GM19351 (cell line): ENCODE results near the gene SEMA6B.

Experiments used
- ATAC-seq: cut with Tn5 transposase; IDR thresholded peaks from one replicate; pipeline ENCODE4 v1.9.1; 2021; ENCODE audit warnings: mild to moderate bottlenecking, moderate library complexity; ENCODE audit not compliant: unreplicated experiment

SEMA6B gene

GRCh38 chr19:4588291-4588761, 28.8 kb upstream of the SEMA6B start:
- ATAC-seq, result no peak

GRCh38 chr19:4587527-4587926, 28.0 kb upstream of the SEMA6B start:
- no peak for ATAC-seq

DNA sequence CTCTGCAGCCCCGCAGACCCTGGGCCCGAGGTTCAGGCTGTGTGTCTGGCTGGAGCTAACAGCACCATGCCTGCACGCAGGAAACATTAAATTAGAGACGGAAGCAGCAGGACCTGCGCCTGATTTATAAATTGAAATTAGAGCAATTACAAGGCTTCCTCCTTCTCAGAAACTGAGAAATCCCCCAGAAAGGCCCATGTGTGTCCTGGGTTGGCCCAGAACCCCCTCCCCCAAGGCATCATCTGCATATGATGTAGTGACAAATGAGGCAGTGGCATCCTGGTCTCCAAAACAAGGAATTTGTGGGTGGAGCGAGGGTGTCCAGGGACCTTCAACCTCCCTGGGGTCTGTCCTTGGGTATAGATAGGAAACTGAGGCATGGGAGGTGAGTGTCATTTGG, 27.2 kb upstream of the SEMA6B start:
- no peak for ATAC-seq

DNA sequence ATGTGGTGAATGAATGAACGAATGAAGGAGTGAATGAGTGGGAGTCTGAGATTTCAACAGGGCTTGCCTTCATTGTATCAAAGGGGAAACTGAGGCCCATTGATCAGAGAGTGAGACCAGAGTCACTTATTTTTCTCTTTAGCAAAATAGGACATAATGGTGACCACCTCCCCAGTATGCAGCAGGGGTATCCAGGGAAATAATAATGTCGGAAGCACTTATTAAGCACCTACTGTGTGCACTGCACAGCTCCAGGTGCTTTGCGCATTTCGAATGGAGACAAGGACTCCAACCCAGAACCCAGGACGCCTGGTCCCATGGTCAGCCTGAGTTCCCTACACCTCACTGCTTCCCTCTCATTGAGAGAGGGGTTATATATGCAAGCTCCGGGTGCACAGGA, 26.8 kb upstream of the SEMA6B start:
- no peak for ATAC-seq

DNA sequence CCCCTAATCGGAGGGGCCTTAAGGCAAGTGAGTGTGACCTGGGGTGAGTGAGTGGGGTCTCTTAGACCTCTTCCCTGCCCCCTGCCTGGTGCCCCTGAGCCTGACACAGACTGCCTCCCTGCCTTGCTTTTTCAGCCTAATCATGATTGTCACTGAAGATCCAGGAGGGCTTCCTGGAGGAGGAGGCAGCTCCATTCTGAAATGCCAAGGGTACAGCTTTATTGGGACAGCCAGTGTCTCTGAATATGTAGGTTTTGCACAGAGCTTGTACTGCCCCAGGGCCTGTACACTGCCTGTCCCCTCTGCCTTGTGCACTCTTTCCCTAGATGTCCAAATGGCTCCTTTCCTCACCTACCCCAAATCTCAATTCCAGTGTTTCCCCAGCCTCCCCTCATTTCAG, 26.1 kb upstream of the SEMA6B start:
- no peak for ATAC-seq

DNA sequence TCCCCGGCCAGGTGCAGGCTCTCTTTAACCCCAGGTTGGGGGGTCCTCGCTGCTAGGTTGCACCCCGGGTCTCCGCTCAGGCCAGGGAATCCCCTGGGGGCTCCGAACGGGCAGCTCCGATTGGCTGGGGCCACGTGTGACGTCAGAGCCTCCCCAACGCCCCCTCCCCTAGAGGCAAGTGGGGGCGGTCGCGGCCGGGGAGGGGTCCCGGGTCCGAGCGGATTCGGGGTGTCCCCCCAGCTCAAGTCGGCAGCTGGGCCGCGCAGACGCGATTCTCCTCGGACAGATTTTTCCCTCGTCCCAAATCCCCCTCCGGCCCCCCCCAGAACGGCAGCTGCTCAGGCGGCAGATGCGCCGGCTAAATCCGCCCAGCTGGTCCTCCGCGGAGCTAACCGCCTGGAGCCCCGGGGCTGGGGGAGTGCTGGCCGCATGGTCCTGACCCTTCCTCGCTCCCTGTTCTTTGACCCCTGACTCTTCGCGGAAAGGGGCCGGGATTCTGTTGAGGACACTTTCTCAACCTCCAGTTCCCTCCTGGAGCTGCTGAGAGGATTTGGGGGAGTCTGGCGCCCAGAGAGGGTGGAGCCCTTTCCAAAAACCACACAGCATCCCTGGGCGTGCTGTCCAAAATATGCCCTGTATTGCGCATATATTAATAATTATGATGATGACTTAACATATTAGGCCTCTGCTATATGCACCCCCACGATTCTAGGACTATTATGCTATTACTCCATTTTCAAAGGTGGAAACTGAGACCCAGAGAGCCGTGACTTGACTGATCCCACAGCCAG, 25.4 kb upstream of the SEMA6B start:
- no peak for ATAC-seq

DNA sequence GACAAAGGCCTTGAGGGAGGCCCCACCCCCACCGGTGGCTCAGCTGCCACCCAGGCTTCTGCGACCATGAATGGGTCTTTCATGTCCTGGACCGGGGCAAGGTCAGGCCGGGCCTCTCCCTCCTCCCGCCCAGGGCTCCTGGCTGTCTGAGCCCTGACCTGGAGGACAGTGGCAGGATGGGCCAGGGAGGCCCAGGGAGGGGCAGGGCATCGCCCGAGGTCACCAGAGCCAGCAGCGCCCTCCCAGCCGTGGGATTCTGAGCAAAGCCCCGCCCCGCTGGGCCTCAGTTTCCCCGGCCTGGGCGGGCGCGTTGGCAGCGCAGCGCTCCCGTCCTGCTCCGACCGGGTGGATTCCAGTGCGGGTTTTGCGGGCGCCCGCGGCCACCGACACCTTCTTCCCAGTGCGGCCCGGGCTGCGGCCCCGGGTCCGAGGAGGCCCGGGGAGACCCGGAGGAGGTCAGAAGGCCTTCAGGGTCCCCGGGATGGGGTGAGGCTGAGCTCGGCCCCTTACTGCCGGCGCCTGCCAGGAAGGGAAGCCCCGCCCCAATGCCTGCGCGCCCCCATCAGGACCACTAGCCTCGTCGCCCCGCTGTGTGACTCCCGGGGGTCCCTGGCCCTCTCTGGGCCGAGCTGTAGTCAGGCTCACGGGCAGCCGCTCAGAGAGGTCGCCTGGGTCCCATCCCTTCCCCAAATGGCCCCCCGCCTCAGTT, 24.6 kb upstream of the SEMA6B start:
- no peak for ATAC-seq

DNA sequence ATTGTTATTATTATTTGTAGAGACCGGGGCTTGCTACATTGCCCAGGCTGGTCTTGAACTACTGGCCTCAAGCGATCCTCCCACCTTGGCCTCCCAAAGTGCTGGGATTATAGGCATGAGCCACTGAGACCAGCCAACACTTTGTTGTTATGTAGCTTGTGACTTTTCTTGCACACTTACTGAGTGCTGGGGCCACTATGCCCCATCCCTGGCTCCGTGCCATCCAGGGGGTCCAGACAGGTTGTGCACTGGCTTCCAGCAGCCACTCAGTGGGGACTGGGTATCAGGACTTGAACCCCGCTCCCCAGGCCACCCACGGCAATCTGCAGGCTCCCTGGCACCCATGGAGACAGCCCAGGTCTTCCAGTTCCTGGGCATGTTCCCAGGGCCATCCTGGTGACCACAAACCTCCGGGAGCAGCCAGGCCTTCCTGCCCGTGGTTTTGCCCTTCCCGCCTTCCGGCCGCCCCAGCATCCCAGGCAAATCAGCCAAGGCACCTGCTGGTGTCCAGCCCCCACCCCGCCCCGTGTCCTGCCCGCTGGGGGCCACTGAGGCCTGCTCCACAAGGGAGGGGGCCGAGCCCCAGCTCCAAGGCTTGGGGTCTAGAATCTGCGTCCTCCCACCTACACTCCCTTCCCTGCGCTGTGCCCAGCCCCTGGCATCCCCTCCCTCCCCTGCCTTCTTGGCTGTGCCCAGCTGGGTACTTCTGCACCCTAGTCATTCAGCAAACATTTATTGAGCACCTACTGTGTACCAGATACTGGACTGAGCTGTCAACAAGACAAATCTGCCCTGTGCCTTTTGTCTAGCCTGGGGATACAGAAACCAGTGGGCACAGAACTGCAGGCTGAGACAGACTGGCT, 23.7 kb upstream of the SEMA6B start:
- no peak for ATAC-seq

DNA sequence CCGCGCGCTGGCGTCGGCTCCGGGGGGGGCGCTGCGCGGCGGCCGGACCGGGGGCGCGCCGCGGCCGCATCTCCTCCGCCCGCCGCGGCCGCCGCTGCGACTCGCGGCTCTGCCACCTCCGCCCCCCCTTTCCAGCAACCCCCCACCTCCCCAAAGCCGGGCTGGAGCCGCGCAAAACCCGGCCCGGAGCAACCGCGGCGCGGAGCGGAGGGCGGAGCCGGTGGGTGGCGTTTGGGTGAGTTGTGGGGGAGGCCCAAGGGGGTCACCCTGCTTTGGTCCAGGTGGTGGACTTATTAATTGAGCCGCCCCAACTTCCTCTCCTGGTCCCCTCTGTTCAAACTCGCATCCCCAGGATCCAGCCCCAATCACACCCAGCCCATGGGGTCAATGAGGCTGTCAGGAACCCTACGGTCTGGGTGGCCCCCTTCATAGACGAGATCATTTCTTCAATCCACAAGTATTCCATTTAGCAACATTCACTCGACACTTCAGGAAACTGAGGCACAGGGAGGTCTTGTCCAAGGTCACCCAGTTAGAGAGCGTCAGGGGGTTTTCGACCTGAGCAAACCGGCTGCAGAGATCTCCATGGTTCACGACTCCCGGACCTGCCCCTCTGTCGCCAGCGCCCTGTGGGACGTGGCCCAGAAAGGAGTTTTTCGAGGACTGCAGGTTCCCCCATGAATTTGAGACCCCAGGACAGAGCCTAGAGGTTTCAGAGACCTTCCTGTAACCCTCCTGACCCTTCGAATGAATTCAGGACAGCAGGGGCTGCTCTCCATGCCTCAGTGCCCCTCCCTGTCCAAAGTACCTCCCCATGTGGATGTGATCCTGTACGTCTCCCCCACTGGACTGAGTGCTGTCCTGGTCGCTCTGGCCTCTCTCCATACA, 22.4 kb upstream of the SEMA6B start:
- no peak for ATAC-seq

GRCh38 chr19:4580961-4581665, 21.6 kb upstream of the SEMA6B start:
- no peak for ATAC-seq

DNA sequence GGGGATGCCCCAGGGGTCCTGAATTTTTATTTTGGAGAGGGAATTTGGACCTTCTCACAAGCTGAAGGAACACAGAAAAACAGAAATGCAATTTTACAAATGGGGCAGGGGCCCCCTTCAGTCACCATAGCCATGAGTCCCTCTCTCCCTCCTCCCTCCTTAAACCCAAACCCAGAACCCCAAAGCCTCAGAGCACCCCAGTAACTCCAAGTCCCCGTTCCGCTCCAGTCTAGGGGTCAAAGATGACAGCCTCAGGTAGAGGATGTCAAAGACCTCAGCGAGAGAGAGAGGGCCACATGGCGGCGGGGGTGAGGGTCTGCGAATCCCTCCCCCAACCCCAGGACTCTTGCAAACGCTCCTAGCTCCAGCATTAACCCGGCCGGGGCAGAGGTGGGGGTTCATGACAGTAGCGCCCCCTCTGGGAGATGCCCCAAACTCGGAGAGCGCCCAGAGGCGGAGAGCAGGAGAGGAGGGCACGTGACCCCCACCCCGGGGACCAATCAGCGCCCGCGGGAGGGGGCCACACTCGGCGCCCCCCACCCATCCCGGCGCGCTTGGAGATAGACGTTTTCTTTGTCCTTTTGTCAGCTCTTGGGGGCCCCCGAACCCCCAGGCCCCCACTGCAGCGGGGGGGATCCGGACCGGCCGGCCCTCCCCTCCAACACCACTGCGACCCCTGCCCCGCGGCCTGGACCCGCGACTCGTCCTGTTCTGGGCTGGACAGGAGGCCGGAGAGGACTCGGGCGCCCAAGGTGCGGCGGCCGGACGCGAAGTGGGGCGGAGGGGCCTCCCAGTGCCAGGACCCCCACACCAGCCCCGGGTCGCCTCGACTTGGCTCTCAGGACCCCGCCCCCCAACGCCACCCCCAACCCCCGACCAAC, 20.8 kb upstream of the SEMA6B start:
- ATAC-seq, result no peak

DNA sequence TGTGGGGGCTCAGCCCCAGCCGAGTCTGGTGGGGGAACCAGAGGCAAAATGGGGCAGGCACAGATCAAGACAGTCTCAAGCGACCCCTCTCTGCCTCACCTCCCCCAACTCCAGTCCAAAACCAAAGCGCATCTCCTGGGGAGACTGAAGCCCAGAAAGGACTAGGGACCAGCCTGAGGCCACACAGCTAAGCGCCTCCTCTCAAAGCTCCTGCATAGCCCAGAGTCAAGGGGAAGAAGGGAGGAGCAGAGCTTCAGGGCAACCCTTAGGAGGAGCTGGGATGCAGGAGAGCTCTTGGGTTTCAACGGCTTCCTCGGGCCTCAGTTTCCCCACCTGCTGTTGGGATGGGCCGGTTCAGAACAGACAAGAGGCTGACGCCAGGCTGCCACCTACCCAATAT, 19.9 kb upstream of the SEMA6B start:
- ATAC-seq, result no peak

DNA sequence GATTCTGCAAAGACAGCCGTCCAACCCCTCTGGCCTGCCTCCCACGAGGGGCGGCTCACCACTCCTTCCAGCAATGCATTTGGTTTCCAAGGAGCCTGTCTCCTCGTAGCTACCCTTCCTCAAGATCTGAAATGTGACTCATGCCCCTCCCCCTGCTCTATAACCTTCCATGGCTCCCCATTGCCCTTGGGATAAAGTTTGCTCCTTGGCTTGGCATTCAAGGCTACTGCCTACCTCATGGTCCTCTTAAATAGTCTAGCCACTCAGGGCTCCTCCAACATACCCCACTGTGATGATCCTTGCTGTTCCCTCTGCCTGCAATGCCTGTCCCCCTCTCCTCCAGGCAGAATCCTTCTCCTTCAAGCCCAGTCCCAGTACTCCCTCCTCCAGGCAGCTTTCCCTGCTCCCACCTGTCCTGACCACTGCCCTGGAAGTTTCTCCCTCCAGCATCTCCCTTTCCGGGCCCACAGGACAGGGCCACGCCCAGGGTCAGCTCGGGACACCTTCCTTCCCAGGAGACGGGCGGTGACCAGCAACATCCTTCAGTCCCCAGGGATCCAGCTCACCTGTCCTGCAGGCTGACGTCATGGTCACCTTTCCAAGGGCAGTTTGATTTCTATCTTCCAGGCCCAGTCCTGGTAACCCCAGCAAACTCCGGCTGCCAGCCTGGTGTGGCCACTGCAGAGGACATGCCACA, 19.2 kb upstream of the SEMA6B start:
- ATAC-seq, result no peak

DNA sequence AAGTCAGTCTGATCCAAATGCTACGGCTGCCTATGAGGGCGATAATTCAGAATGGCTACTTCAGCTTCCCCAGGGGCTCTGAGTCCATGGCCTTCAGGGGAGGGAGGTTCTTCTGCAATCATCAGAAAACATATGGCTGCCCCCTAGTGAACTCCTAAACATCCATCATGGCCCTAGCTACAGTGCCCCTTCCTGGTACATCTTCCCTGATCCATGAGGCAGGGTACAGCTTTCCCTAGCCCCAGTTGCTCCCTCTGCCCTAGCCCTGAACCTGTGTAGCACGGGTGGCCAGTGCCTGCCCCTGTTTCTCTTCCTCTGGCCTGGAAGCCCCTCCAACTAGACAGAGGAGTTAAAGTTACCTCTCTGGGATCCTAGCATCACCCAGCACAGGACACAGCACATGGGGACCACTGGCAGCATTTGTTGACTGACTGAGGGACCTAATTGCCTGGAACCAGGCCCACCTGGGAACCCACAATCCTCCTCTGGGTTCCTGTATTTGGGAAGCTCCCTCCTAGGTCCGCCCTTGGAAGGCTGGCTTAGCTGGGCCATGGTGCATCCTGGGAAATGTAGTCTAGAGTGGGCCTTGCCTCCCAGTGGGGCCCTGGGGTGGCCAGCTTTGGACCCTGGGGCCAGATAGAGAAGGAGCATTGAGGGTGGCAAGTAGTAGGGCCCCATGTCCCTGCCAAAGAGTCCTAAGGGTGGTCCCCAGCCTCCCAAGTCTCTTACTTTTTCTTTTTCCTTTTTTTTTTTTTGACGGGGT, 17.7 kb upstream of the SEMA6B start:
- no peak for ATAC-seq

- ATAC-seq, result no peak
These were observed 16.8 kb upstream of the SEMA6B start for GRCh38 chr19:4576016-4576933.

DNA sequence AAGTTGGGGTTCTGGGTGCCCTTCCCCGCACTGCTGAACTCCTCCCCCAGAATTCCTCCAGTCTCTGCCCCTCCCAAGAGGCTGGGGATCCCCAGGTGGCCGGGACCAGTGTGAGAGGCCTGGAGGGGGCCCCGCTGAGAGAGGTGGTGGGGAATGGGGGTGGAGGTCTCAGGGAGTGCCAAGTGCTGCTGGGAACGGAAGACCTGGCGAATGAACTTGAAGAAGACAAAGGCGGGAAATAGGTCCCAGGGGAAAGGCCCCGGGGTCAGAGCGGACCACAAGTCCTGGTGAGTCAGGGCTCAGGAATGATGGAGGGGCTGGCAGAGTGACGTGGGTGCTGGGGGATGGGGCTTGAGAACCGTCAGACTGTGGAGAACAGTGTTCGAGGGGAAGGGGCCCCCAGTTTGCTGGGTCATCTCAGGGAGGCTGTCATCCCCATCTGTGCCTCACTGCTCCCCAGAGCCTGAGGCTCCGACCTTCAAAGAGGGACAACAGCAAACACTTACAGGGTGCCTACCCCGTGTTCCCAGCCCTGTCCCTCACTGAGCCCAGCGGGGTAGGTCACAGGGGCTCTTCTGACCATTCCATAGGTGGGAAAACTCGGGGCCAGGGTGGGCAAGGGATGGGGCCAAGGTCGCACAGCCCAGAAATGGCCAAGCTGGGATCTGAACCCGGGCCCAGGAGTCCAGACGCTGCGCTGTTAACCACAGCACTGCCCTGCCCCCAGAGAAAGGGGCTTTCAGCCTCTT, 16.0 kb upstream of the SEMA6B start:
- ATAC-seq, result no peak
